ENCODE data around the gene RNASET2.
"Not testable (repeated sequence)": the region's sequence is repeated elsewhere in the genome, so short reads cannot be mapped to it uniquely, and the experiment has no call there.

Gene RNASET2

GRCh38 chr6:166927935-166928643, 28.3 kb downstream of the RNASET2 start:
- no peak for DNase-seq (ENCODE audit: low read depth in 2 of 2)

DNA sequence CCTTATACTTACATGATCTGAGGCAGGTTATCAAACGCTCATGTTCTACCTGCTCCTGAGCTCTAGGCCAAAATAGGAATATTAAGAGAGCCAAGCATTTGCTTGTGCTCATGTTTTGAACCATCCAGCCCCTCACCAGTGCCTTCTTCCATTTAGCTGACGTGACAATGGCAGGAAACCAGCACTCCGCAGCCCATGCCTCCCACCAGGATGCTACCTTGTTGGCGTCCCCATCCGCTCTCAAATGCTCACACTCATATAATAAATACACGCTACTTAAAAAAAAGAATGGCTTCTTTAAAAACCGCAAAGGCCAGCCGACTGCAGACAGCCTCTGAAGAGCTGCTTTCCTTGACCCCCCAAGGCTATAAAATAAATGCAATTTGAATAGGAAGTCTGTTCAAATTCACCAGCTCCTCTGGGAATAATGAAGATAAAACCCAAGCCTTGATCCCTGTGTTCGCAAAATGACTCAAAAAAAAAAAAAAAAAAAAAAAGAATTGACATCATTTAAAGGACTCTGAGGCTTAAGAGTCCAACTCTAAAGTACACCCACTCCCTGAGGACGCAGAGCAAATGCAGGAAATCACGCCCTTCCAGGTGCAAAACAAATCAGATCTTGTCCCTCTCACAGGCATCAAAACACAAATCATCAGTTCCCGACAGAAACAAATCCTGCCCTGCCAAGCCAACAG, 29.0 kb downstream of the RNASET2 start:
- DNase-seq (ENCODE audit: low read depth in 2 of 2): no peak

GRCh38 chr6:166926748-166927147, 29.6 kb downstream of the RNASET2 start:
- no peak for DNase-seq (ENCODE audit: low read depth in 2 of 2)

- no peak for DNase-seq (ENCODE audit: low read depth in 2 of 2)
Observed at GRCh38 chr6:166925141-166925996, 31.0 kb downstream of the RNASET2 start.

DNA sequence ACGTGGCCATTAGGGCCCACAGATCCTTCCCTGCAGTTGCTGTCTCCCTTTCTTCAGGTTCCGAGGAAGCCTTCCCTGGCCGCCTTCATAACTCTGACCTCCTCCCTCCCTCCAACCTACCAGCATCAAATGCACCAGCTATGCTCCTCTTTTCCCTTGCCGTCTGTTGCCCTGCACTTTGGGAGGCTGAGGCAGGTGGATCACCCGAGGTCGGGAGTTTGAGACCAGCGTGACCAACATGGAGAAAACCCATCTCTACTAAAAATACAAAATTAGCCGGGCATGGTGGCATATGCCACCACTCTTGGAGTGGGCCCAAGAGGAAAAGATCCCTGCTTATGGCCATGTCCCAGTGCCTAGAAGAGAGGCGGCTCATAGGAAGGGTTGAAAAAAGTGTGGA, 31.8 kb downstream of the RNASET2 start:
- DNase-seq (ENCODE audit: low read depth in 2 of 2): no peak

DNA sequence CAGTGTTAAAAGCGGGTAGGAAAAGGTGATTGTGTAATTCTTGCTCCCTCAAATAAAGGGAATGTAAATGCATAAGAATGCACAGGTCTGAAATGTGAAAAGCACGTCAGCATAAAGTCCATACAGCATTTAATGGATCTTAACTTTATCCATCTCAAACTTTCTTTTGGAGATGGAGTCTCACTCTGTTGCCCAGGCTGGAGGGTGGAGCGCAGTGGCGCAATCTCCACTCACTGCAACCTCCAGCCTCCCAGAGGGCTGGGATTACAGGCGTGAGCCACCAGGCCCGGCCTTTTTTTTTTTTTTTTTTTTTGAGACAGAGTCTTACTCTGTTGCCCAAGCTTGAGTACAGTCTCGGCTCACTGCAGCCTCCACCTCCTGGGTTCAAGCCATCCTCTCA, 33.4 kb downstream of the RNASET2 start:
- DNase-seq (ENCODE audit: low read depth in 2 of 2): no peak

DNA sequence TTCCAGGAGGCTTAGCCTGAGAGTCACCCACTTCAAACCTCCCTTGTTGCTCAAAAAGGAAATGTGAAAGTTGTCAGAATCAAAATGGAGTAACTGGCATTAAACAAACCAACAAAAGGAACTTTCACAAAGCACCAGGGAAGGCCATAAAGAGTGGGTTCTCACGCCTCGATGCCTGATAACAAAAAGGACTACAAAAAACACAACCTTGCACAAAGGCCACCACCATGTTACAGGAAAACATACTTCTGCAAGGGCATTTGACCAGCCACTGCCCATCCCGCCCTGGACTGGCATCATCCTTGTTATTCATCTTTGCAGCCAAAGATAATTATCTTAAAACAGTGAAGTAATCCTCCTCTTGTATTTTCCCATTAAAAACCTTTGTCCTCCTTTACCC, 34.8 kb downstream of the RNASET2 start:
- DNase-seq (ENCODE audit: low read depth in 2 of 2): no peak

DNA sequence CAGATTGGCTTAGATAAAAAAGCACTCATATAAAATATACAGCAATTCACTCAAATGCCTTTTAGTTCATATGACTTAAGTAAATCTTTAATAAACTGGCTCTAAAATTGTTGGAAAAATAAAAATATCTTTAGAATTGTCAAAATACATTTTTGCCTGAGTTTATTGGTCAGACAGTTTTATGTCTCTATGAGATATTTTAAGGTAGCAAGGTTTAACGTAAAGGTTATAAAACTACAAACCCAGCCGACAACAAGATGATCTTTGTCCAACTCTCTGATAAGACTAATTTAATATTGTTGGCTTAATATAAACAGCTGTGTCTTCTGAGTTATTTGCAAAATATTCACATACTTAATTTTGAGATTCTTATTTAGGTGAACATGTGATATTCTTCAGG, 39.5 kb downstream of the RNASET2 start:
- no peak for DNase-seq (ENCODE audit: low read depth in 2 of 2)

DNA sequence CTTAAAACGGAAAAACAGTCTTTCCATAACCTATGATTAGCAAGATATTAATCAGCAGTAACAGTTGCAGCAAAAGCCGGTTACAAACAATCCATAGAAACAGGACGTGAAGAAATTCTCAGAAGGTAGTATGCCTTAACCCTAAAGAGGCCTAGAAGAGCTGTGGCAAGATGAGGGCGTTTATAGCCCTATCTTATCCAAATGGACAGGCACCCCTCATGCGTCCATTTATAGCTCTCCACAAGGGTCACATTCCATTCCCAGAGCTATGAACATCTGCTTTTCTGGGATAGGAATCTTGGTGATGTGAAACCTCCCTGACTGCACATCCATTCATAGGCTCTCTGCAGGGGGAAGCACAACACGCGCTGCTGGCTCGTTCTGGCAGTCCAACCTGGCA, 40.9 kb downstream of the RNASET2 start:
- not testable (repeated sequence) for DNase-seq (ENCODE audit: low read depth in 2 of 2)

DNA sequence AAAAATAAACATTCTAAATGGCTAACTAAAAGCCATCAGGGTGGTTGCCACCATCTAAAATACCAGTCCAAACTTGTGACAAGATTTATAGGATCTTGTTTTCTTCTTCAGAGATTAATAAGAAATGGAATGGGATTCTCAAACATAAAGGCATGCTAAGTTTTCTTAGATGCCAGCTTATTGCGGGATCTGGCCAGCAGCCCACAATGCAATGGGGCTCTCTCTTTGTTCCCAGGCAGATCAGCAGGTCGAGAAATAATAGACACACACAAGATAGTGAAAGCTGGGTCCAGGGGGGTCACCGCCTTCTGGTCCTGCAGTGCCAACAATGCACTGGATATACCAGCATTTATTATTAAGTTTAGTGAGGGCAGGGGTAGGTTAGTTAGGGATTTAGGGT, 41.4 kb downstream of the RNASET2 start:
- DNase-seq (ENCODE audit: low read depth in 2 of 2): not testable (repeated sequence)

DNA sequence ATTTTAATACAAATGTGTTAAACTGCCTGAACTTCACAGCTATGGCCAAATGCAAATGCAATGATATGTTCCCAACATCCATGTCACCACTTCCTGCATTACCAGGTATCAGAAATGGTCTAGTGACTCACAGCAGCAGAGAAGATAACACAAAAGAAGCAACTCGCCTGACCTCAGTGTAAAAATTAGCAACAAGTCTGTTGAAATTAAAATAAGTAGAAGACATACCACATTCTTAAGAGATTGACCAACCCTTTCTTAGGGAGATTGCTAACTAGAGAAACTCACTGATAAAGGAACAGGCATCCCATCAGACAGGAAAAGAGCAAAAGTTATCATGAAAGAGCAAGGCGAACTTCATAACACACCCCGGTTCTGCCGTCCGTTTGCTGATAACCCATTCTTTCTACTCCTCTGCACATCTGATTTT, 45.1 kb downstream of the RNASET2 start:
- no peak for DNase-seq (ENCODE audit: low read depth in 2 of 2)

DNA sequence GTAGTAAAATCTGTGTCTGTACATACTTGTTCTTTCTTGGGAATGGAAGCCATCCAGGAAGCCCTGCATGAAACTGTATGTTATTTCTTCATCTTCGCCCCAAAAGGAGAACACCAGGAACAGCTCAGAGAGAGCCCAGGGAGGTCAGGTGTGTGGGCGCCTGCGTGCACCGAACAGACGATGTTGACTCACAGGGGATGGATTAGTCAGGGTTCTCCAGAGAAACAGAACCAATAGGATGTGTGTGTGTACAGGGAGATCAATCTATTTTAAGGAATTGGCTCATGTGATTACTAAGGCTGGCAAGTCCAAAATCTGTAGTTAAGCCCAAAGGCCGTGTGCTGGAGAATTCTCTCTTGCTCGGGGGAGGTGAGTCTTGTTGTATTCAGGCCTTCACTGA, 45.7 kb downstream of the RNASET2 start:
- peak; percentile 24 to 27 for DNase-seq (ENCODE audit: low read depth in 2 of 2)

- no peak for DNase-seq (ENCODE audit: low read depth in 2 of 2)
Observed at GRCh38 chr6:166908811-166909210, 47.5 kb downstream of the RNASET2 start.

GRCh38 chr6:166907871-166908806, 48.2 kb downstream of the RNASET2 start:
- no peak for DNase-seq (ENCODE audit: low read depth in 2 of 2)

GRCh38 chr6:166907373-166907841, 48.9 kb downstream of the RNASET2 start:
- DNase-seq (ENCODE audit: low read depth in 2 of 2): no peak

DNA sequence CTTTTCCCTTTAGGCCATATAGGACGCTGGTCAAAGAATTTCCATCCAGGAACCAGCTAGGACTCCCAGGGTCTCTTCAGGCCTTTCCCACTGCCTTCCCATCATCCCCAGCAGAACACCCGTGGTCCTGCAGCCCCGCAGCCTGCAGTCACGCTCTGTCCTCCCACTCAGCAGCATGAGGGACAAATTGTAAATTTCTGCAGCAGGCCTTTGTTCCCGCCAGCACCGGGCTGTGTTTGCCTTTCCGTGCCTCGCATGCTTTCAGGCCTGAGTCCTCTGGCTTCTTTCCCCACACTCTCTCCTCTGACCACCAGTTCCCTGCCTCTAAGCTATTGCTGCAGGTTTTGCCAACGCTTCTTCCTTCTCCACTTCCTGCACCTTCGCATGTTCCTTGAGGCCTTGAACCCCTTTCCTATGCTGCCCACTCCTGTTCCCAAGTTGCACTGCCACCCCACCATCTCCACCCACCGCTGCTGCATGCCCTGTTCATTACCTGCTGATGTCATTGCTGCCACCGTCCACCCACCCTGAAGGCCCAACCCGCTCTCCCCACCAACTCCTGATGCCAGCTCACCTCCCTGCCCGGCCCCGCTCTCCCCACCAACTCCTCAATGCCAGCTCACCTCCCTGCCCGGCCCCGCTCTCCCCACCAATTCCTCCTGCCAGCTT, 49.8 kb downstream of the RNASET2 start:
- DNase-seq (ENCODE audit: low read depth in 2 of 2): no peak

- no peak for DNase-seq (ENCODE audit: low read depth in 2 of 2)
Observed at GRCh38 chr6:166905505-166906134, 50.7 kb downstream of the RNASET2 start.

- DNase-seq (ENCODE audit: low read depth in 2 of 2): no peak
Observed at GRCh38 chr6:166905013-166905412, 51.3 kb downstream of the RNASET2 start.

DNA sequence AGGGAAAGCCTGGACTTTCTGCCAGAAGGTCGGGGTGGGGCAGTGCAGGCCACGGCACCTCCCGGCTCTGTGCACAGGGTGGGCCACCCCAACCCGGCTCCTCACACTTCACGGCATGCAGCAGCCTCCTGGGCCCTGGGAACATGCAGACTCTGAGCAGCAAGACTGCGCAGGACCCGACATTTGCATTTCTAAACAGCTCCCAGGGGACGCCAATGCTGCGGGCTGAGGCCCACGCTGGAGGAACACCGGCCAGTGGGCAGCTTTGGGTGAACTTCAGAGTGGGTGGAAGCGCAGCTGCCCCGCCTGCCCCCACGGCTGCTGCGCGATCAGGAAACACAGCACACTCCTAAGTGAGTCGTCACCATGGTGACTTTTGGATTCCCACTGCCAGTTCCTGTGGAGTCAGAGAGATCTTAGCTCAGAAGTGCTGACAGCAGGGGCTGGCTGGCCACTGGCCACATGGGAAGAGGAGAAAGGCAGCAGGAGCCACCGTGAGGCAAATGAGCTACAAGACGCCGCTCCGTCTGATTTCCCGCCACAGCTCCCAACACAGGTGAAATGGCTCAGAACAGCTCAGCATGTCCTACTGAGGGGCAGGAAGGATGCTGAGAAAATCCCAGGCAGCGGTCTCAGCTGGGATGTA, 52.1 kb downstream of the RNASET2 start:
- DNase-seq (ENCODE audit: low read depth in 2 of 2): no peak

GRCh38 chr6:166903500-166903899, 52.9 kb downstream of the RNASET2 start:
- no peak for DNase-seq (ENCODE audit: low read depth in 2 of 2)
